Motor neuron (in vitro differentiated cells): ENCODE measurements around the gene OPN1SW. TPM values are rescaled to one million over a fixed set of nuclear protein-coding genes. Genes with fewer than 3 reads are reported as not detected.

Experiments
- ATAC-seq, 8 experiments: fragments of 200-7000 bp; cut with Tn5 transposase; replicated peaks in 6 of 8; 2 replicates each; pipeline ENCODE4 v1.8.0; 2021; ENCODE audit warnings: mild to moderate bottlenecking in 8 of 8, moderate library complexity in 8 of 8
- H3K27ac ChIP-seq, 2 donors: fragments of 250-450 bp; sonication (Bioruptor Pico); 2 replicates each; pipeline ENCODE4 v1.9.0; 2021; ENCODE audit warnings: antibody characterized with exemption in 2 of 2, mild to moderate bottlenecking in 2 of 2, moderate library complexity in 1 of 2
- H3K4me1 ChIP-seq, 2 donors: fragments of 250-450 bp; sonication (Bioruptor Pico); replicated peaks in 1 of 2; 2 replicates each; pipeline ENCODE4 v1.6.1; 2021; ENCODE audit warnings: antibody characterized with exemption in 2 of 2, mild to moderate bottlenecking in 2 of 2, moderate library complexity in 1 of 2
- H3K4me3 ChIP-seq, 5 donors: fragments of 250-450 bp; sonication (Bioruptor Pico); 2 replicates each; pipeline ENCODE4 v1.9.0; 2021; ENCODE audit warnings: antibody characterized with exemption in 5 of 5, mild to moderate bottlenecking in 5 of 5, moderate library complexity in 4 of 5
- WGBS, 10 experiments: fragments of 450-650 bp; shearing (Covaris generic); methylation state at CpG; one replicate each; pipeline ENCODE4 v1.0.0; 2022; 5-methylcytosine and 5-hydroxymethylcytosine counted together
- in situ Hi-C, 9 experiments: fragments of 400-800 bp; cut with MboI; loops; one replicate each; pipeline ENCODE4 v1.15.0; 2021; ENCODE audit warnings: low sequenced_read_pairs in 9 of 9, low pct_unique_long_range_greater_than_20kb in 2 of 9; ENCODE audit not compliant: unreplicated experiment in 9 of 9
- total RNA-seq, 8 experiments: library from RNA; unstranded; fragments of 300-600 nt; gene quantifications; 2 replicates each; pipeline versions ENCODE4 v1.2.3 to v1.2.4, GENCODE V29; 2022

Gene OPN1SW
- total RNA-seq, 8 experiments from 2014 or later: 0.27 to 0.78 (median 0.43) TPM; not detected in 3

GRCh38 chr7:128804484-128804883 lies 28.9 kb upstream of the OPN1SW start:
- in situ Hi-C loops: no loop called here
- Histone ChIP-seq H3K27ac (no peak overlapping the region), H3K4me1 (peaks cover 4 to 6% of the 10 kb centered on the region in 2 donors), H3K4me3 (no peak overlapping the region)
- no peak for ATAC-seq
- 20 to 100% (median 61%) methylated on average over 1 to 3 of the region's 6 CpGs; no CpG with 5 or more reads in 3 of the 10 experiments for WGBS, 10 experiments

- H3K27ac ChIP-seq: no peak overlapping the region
- 30 to 100% (median 58%) methylated on average over 1 to 2 of the region's 2 CpGs; no CpG with 5 or more reads in 4 of the 10 experiments for WGBS, 10 experiments
Observed at GRCh38 chr7:128801667-128802418, 26.2 kb upstream of the OPN1SW start.

GRCh38 chr7:128801003-128801402 lies 25.4 kb upstream of the OPN1SW start:
- H3K4me3 ChIP-seq: no peak overlapping the region
- WGBS, 10 experiments: 75 to 97% (median 90%) methylated on average over 1 to 9 of the region's 9 CpGs; no CpG with 5 or more reads in 1 of the 10 experiments
- no peak for ATAC-seq
- H3K4me1 ChIP-seq: peaks cover 4 to 6% of the 10 kb centered on the region in 2 donors
- H3K27ac ChIP-seq: no peak overlapping the region
- in situ Hi-C loops: no loop called here

More at GRCh38 chr7:128801667-128802418, 26.2 kb upstream of the OPN1SW start:
- peaks cover 4 to 6% of the 10 kb centered on the region in 2 donors for H3K4me1 ChIP-seq
- in situ Hi-C loops: no loop called here
- no peak overlapping the region for H3K4me3 ChIP-seq
- peak in 3 of 8 experiments; percentile 53 to 93 (median 57) for ATAC-seq

- H3K4me1 ChIP-seq: peaks cover 4 to 6% of the 10 kb centered on the region in 2 donors
- 67 to 100% (median 94%) methylated on average over 1 to 3 of the region's 3 CpGs; no CpG with 5 or more reads in 5 of the 10 experiments for WGBS, 10 experiments
- H3K4me3 ChIP-seq: no peak overlapping the region
- no peak for ATAC-seq
- in situ Hi-C loops: no loop called here
- H3K27ac ChIP-seq: no peak overlapping the region
Observed at GRCh38 chr7:128800567-128800966, 25.0 kb upstream of the OPN1SW start.

GRCh38 chr7:128799451-128799850 lies 23.9 kb upstream of the OPN1SW start:
- no peak for ATAC-seq
- H3K4me1 ChIP-seq: peaks cover 4 to 6% of the 10 kb centered on the region in 2 donors
- no peak overlapping the region for H3K4me3 ChIP-seq
- in situ Hi-C loops: no loop called here
- 73 to 100% (median 90%) methylated on average over 1 to 2 of the region's 2 CpGs; no CpG with 5 or more reads in 5 of the 10 experiments for WGBS, 10 experiments
- H3K27ac ChIP-seq: no peak overlapping the region

GRCh38 chr7:128796327-128796726 lies 20.7 kb upstream of the OPN1SW start:
- in situ Hi-C loops: no loop called here
- 50 to 100% (median 75%) methylated on average over 1 to 5 of the region's 5 CpGs; no CpG with 5 or more reads in 4 of the 10 experiments for WGBS, 10 experiments
- Histone ChIP-seq H3K4me3 (no peak overlapping the region), H3K4me1 (peaks cover 10 to 11% of the 10 kb centered on the region in 2 donors), H3K27ac (no peak overlapping the region)
- ATAC-seq: no peak

GRCh38 chr7:128795129-128795528 lies 19.5 kb upstream of the OPN1SW start:
- WGBS, 10 experiments: 17 to 100% (median 80%) methylated on average over 1 to 4 of the region's 4 CpGs; no CpG with 5 or more reads in 2 of the 10 experiments

GRCh38 chr7:128794436-128794835 lies 18.8 kb upstream of the OPN1SW start:
- ATAC-seq: no peak
- in situ Hi-C loops: no loop called here
- no peak overlapping the region for H3K27ac ChIP-seq
- H3K4me3 ChIP-seq: no peak overlapping the region
- H3K4me1 ChIP-seq: peaks cover 10 to 11% of the 10 kb centered on the region in 2 donors
- WGBS, 10 experiments: 85 to 100% (median 95%) methylated on average over 1 to 5 of the region's 8 CpGs; no CpG with 5 or more reads in 6 of the 10 experiments

More at GRCh38 chr7:128795129-128795528, 19.5 kb upstream of the OPN1SW start:
- Histone ChIP-seq H3K4me3 (no peak overlapping the region), H3K27ac (no peak overlapping the region), H3K4me1 (peaks cover 10 to 11% of the 10 kb centered on the region in 2 donors)
- no peak for ATAC-seq
- in situ Hi-C loops: no loop called here

GRCh38 chr7:128794020-128794419 lies 18.4 kb upstream of the OPN1SW start:
- peaks cover 12 to 14% of the 10 kb centered on the region in 2 donors for H3K4me1 ChIP-seq
- no peak overlapping the region for H3K4me3 ChIP-seq
- in situ Hi-C loops: no loop called here
- ATAC-seq: no peak
- 60 to 100% (median 90%) methylated on average over 1 to 2 of the region's 3 CpGs; no CpG with 5 or more reads in 4 of the 10 experiments for WGBS, 10 experiments
- no peak overlapping the region for H3K27ac ChIP-seq

- WGBS, 10 experiments: 83 to 100% (median 97%) methylated on average over 1 to 5 of the region's 5 CpGs; no CpG with 5 or more reads in 2 of the 10 experiments
- no peak for ATAC-seq
- Histone ChIP-seq H3K4me3 (no peak overlapping the region), H3K27ac (no peak overlapping the region), H3K4me1 (peaks cover 14 to 15% of the 10 kb centered on the region in 2 donors)
- in situ Hi-C loops: no loop called here
Observed at GRCh38 chr7:128793181-128793547, 17.6 kb upstream of the OPN1SW start.

GRCh38 chr7:128792471-128793180 lies 17.0 kb upstream of the OPN1SW start:
- 27 to 83% (median 60%) methylated on average over 1 to 7 of the region's 10 CpGs; no CpG with 5 or more reads in 4 of the 10 experiments for WGBS, 10 experiments
- ATAC-seq: no peak
- in situ Hi-C loops: no loop called here
- Histone ChIP-seq H3K4me3 (peak overlapping the region; percentile 60 to 82 (median 70)), H3K4me1 (peaks cover 14 to 15% of the 10 kb centered on the region in 2 donors), H3K27ac (peak overlapping the region in 1 of 2 donors; percentile 4)

- peak overlapping the region; percentile 60 to 82 (median 70) for H3K4me3 ChIP-seq
- in situ Hi-C loops: no loop called here
- H3K27ac ChIP-seq: peak overlapping the region; percentile 24 to 62
- H3K4me1 ChIP-seq: peaks cover 14 to 15% of the 10 kb centered on the region in 2 donors
- ATAC-seq: peak in 5 of 8 experiments; percentile 30 to 52 (median 44)
- WGBS, 10 experiments: no CpG with 5 or more reads among the region's 9 CpGs
Observed at GRCh38 chr7:128791972-128792327, 16.4 kb upstream of the OPN1SW start.
